Ascending aorta (tissue), 2 donors: ENCODE results near the gene PACRG. TPM values are rescaled to one million over a fixed set of nuclear protein-coding genes. Genes with fewer than 3 reads are reported as not detected.

Experiments used
- DNase-seq, 2 donors: peaks; one replicate each; pipeline ENCODE4 v3.0.0-alpha.2; 2019; ENCODE audit warnings: low spot score in 2 of 2
- H3K27ac ChIP-seq, 2 donors: fragments of 200-600 bp; sonication (generic); one replicate each; pipeline ENCODE4 v1.5.1; 2016 to 2017; ENCODE audit warnings: mild to moderate bottlenecking in 1 of 2
- H3K27me3 ChIP-seq: fragments of 200-600 bp; sonication (generic); one replicate; pipeline ENCODE4 v1.5.1; 2017
- H3K36me3 ChIP-seq, 2 donors: fragments of 200-600 bp; sonication (generic); one replicate each; pipeline ENCODE4 v1.5.1; 2016
- H3K4me1 ChIP-seq, 2 donors: fragments of 200-600 bp; sonication (generic); one replicate each; pipeline ENCODE4 v1.5.1; 2016 to 2017; ENCODE audit warnings: mild to moderate bottlenecking in 1 of 2
- H3K4me3 ChIP-seq, 2 donors: fragments of 200-600 bp; sonication (generic); one replicate each; pipeline ENCODE4 v1.5.1; 2016 to 2017; ENCODE audit warnings: mild to moderate bottlenecking in 1 of 2
- H3K9me3 ChIP-seq, 2 donors: fragments of 200-600 bp; sonication (generic); one replicate each; pipeline ENCODE4 v1.5.1; 2016
- intact Hi-C: fragments of 100-400 bp; cut with DNase I; formaldehyde crosslinking; loops from one replicate; pipeline ENCODE4 v1.15.1; 2023
- total RNA-seq: library from RNA; depleted of rRNA; stranded (reverse); fragments of >200 nt; gene quantifications from one replicate; pipeline ENCODE4 v1.1.0, GENCODE V29; 2016
- TF ChIP-seq, protein P1 (sequence below), 3 experiments: fragments of 200-600 bp in 2 of 3; fragments of 450-650 bp in 1 of 3; sonication (generic) in 2 of 3; IDR thresholded peaks; one replicate each; pipeline ENCODE4 v1.5.1; 2016 to 2019; ENCODE audit warnings: antibody characterized with exemption in 3 of 3, mild to moderate bottlenecking in 1 of 3, moderate library complexity in 1 of 3

PACRG gene
- total RNA-seq, 1 donor from 2014 or later: not detected

DNA sequence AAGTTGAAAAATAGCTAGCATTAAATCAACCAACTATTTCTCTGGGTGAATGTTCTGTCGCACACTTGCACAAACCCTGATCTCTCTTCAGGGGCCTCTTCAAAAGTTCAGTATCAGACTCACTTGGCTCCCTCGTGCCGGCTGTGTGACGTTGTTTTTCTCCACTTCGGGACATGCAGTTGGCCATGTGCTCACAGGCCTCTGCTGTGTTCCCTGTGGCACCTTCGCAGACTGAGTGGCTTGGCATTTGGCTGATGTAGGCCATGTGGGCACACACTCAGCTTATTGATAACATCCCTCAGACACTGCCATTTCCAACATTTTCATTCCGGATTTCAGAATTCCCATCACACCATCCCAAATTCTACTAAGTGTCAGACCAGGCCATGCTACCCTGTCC lies 49.3 kb downstream of the PACRG start:
- H3K4me3 ChIP-seq: no peak overlapping the region
- H3K36me3 ChIP-seq: no peaks in the 10 kb centered on the region
- H3K4me1 ChIP-seq: no peaks in the 10 kb centered on the region
- TF ChIP-seq, protein P1, sequence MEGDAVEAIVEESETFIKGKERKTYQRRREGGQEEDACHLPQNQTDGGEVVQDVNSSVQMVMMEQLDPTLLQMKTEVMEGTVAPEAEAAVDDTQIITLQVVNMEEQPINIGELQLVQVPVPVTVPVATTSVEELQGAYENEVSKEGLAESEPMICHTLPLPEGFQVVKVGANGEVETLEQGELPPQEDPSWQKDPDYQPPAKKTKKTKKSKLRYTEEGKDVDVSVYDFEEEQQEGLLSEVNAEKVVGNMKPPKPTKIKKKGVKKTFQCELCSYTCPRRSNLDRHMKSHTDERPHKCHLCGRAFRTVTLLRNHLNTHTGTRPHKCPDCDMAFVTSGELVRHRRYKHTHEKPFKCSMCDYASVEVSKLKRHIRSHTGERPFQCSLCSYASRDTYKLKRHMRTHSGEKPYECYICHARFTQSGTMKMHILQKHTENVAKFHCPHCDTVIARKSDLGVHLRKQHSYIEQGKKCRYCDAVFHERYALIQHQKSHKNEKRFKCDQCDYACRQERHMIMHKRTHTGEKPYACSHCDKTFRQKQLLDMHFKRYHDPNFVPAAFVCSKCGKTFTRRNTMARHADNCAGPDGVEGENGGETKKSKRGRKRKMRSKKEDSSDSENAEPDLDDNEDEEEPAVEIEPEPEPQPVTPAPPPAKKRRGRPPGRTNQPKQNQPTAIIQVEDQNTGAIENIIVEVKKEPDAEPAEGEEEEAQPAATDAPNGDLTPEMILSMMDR (IDR thresholded peaks at IDR 0.05): no peak
- H3K27me3 ChIP-seq: no peaks in the 10 kb centered on the region
- H3K9me3 ChIP-seq: peaks cover 0 to 5% of the 10 kb centered on the region in 2 donors
- no peak overlapping the region for H3K27ac ChIP-seq
- intact Hi-C loops: no loop called here
- DNase-seq: no peak

DNA sequence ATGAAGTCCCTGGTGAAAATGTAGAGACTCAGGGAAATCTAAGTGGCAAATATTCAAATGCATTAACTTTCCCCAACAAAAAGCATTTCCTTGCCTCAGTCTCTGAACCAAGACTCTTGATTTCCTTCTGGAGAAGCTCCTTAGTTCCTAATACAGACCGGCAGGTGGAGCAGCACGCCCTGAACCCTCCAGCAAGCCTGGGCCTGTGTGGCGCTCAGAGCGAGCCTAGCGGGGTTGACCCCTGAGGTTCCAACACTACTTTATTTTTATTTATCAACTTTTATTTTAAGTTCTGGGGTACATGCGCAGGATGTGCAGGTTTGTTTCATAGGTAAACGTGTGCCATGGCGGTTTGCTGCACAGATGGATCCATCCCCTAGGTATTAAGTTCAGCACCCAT lies 50.8 kb downstream of the PACRG start:
- H3K36me3 ChIP-seq: no peaks in the 10 kb centered on the region
- intact Hi-C loops: no loop called here
- DNase-seq: no peak
- no peaks in the 10 kb centered on the region for H3K4me1 ChIP-seq
- H3K27me3 ChIP-seq: no peaks in the 10 kb centered on the region
- H3K9me3 ChIP-seq: peaks cover 0 to 6% of the 10 kb centered on the region in 2 donors
- H3K27ac ChIP-seq: no peak overlapping the region
- no peak overlapping the region for H3K4me3 ChIP-seq
- TF ChIP-seq, protein P1 (IDR thresholded peaks at IDR 0.05): no peak

DNA sequence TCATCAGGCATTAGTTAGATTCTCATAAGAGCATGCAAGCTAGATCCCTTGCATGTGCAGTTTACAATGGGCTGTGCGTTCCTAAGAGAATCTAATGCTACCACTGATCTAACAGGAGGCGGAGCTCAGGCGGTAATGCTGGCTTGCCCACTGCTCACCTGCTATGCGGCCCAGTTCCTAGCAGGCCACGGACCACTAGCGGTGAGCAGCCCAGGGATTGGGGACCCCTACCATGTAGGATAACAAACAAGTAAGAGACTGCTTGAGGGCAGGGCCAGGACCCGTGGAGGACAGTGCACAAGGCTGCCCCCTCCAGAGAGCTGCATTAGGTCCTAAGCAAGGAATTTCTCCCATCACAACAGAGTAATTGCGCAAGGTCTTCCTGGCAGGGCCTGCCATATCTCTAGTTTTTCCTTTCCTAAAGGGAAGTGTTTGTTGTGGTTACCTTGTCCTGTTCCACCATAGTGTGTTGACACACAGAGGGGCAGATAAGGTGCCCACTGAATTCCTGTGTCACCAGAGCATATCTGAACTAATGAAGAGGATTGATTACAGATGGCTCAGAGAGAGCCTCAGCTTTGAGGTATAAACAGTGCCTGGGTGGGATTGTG lies 58.0 kb downstream of the PACRG start:
- H3K9me3 ChIP-seq: peaks cover 0 to 6% of the 10 kb centered on the region in 2 donors
- no peak for DNase-seq
- H3K4me3 ChIP-seq: no peak overlapping the region
- H3K27ac ChIP-seq: no peak overlapping the region
- intact Hi-C loops: no loop called here
- H3K27me3 ChIP-seq: no peaks in the 10 kb centered on the region
- no peaks in the 10 kb centered on the region for H3K36me3 ChIP-seq
- no peaks in the 10 kb centered on the region for H3K4me1 ChIP-seq
- TF ChIP-seq, protein P1 (IDR thresholded peaks at IDR 0.05): no peak

DNA sequence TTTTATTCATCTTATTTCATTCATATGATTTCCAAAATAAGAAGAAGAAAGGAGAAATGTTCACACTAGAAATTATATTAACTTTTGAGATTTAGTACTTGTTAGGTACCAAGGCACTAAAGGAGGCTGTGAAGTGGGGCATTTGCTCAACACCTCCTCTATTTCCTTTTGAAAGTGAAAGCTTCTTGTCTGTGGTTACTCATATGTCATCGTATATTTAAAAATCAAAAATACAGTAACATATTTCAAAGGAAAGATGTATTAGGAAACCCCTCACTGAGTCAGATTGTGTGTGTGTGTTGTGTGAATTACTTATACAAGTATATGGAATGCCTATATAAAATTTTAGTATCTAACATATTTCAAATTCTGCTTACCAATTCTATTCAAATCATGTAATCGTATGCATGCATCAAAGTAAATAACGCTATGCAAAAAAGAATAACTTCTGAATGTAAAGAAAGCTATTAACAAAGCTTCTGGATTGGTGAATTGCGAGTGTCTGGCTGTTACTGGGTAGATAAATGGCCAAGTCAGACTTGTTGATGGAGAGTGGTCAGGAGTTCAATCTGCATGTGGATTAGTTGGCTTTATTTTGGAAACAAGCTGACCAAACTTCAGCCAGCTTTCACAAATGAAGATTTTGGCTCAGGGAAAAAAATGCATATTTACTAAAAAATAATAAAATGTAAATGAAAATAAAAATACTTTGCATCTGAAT lies 70.9 kb downstream of the PACRG start:
- Histone ChIP-seq H3K36me3 (no peaks in the 10 kb centered on the region), H3K4me3 (no peak overlapping the region), H3K27ac (no peak overlapping the region), H3K4me1 (no peaks in the 10 kb centered on the region), H3K27me3 (no peaks in the 10 kb centered on the region), H3K9me3 (no peaks in the 10 kb centered on the region)
- no peak for DNase-seq
- intact Hi-C loops: no loop called here
- TF ChIP-seq, protein P1 (IDR thresholded peaks at IDR 0.05): no peak

DNA sequence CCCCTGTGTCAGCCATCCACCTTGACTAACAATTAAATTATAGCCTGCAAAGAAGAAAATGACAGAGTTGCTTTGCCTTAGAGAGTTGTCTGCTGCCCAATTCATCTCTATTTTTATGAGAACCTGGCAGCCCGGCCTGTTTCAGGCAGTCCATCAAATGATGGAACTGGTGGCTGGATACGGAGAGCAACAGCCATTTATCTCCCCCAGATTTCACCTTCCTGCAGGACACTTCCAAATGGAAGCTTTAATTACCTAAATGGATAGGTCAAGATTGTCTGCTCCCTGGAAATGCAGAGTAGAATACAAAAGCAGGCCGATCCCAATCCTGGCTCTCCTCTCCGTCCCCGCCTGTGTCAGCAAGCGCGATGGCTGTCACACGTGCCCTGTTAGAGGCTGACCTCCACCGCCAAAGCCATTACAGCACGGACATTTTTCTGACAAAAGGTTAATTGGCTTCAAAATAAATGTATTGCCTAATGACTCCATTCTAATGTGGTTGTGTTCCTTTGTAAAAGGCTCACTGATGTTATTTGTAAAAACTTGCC lies 86.7 kb downstream of the PACRG start:
- no peaks in the 10 kb centered on the region for H3K27me3 ChIP-seq
- no peaks in the 10 kb centered on the region for H3K4me1 ChIP-seq
- H3K27ac ChIP-seq: no peak overlapping the region
- no peak overlapping the region for H3K4me3 ChIP-seq
- H3K36me3 ChIP-seq: no peaks in the 10 kb centered on the region
- peaks cover 0 to 4% of the 10 kb centered on the region in 2 donors for H3K9me3 ChIP-seq
- intact Hi-C loops: no loop called here
- TF ChIP-seq, protein P1 (IDR thresholded peaks at IDR 0.05): no peak
- DNase-seq: no peak
